ENCODE measurements around the gene TMIE. TPM values are rescaled to one million over a fixed set of nuclear protein-coding genes. Genes with fewer than 3 reads are reported as not detected.

TMIE gene
- total and polyA plus RNA-seq, 2 of the 8 experiments (the other 6 are each of a cell fraction or from before 2014, with no cell fraction given): 0.45 to 0.67 TPM

- Histone ChIP-seq H3K4me1 (replicated peaks in 1 of 4; ENCODE audit: control insufficient read depth in 3 of 4, insufficient read depth in 4 of 4, low read length in 3 of 4) (peaks cover 0 to 9% (median 2%) of the 10 kb centered on the region in 4 experiments; a peak in 4 of 7 replicates), H3K27ac (ENCODE audit: low read depth, low read length) (no peak overlapping the region), H3K79me2 (ENCODE audit: control insufficient read depth in 1 of 2, insufficient read depth in 2 of 2, low read length in 2 of 2) (no peaks in the 10 kb centered on the region), H3K36me3 (ENCODE audit: control insufficient read depth in 2 of 4, insufficient read depth in 4 of 4, low read length in 3 of 4) (no peaks in the 10 kb centered on the region), H3K4ac (replicated peaks; ENCODE audit: insufficient read length, low read depth, low read length) (no peak overlapping the region), H3K4me3 (ENCODE audit: extremely low read depth in 1 of 4, insufficient read depth in 2 of 4, low read depth in 3 of 4, low read length in 4 of 4) (no peak overlapping the region), H3K9ac (replicated peaks in 1 of 4; ENCODE audit: extremely low read depth in 1 of 4, low read depth in 3 of 4, low read length in 3 of 4) (no peak overlapping the region), H2AK5ac (ENCODE audit: low read depth, low read length) (no peak overlapping the region), H3K56ac (replicated peaks; ENCODE audit: insufficient read length, low read depth, low read length) (no peak overlapping the region), H3K23me2 (ENCODE audit: low read depth, low read length) (no peaks in the 10 kb centered on the region; the same call in 1 of the 2 replicates), H3K79me1 (ENCODE audit: low read depth, low read length) (no peaks in the 10 kb centered on the region), H3K9me3 (ENCODE audit: insufficient read depth in 2 of 2, low read depth in 1 of 2, low read length in 1 of 2) (no peaks in the 10 kb centered on the region), H2BK15ac (ENCODE audit: low read length) (no peak overlapping the region), H3K18ac (ENCODE audit: extremely low read depth, low read length) (no peak overlapping the region), H2BK12ac (ENCODE audit: low read depth, low read length) (no peak overlapping the region), H2BK5ac (ENCODE audit: low read depth, low read length) (no peak overlapping the region), H4K91ac (replicated peaks; ENCODE audit: insufficient read length, low read length) (no peak overlapping the region), H3K27me3 (replicated peaks in 1 of 4; ENCODE audit: control insufficient read depth in 3 of 4, extremely low read depth in 1 of 4, insufficient read depth in 3 of 4, low read length in 3 of 4) (peaks cover 2 to 24% (median 20%) of the 10 kb centered on the region in 4 experiments; a peak in 6 of 7 replicates), H4K20me1 (replicated peaks in 1 of 2; ENCODE audit: control insufficient read depth in 1 of 2, insufficient read depth in 2 of 2, low read length in 2 of 2) (peaks cover 2% of the 10 kb centered on the region in 2 experiments), H2BK20ac (ENCODE audit: low read length) (no peak overlapping the region), H4K5ac (ENCODE audit: insufficient read length, low read depth, low read length) (no peak overlapping the region), H4K8ac (ENCODE audit: extremely low read depth, insufficient read depth, low read length) (no peak overlapping the region), H2AFZ (ENCODE audit: low read length) (no peak overlapping the region), H3K14ac (ENCODE audit: insufficient read length) (no peak overlapping the region), H3K23ac (ENCODE audit: insufficient read length) (no peak overlapping the region), H3K4me2 (ENCODE audit: insufficient read depth in 1 of 2, low read depth in 2 of 2, low read length in 2 of 2) (no peak overlapping the region; a peak in 1 of 4 replicates), H2BK120ac (replicated peaks; ENCODE audit: low read depth, low read length) (no peak overlapping the region)
- ChIA-PET CTCF (ENCODE audit: partially characterized antibody) (interaction anchor here (0.7 to 3.0 kb wide), 23 partner anchors 8 to 237 kb away, joined by 3 to 17 read pairs (median 4); partner anchors contain the start of genes LTF and PRSS50), POLR2A (ENCODE audit: partially characterized antibody) (interaction anchor here (0.9 to 1.5 kb wide), 3 partner anchors 9 to 210 kb away, joined by 3 to 4 read pairs (median 3); partner anchors contain the start of gene ALS2CL)
- 93% methylated on average over 4 of the region's 4 CpGs; no CpG with 5 or more reads in 1 of the 2 experiments for WGBS, 2 experiments (ENCODE audit: extremely low coverage in 1 of 2, insufficient coverage in 1 of 2, insufficient read length in 1 of 2, insufficient replicate concordance in 2 of 2, low coverage in 1 of 2, low lambda C conversion rate in 2 of 2, missing lambda C conversion rate in 1 of 2)
- FAIRE-seq: no peak
- DNase-seq (ENCODE audit: low read depth in 1 of 2, low spot score in 2 of 2): no peak
- TF ChIP-seq, protein P1, sequence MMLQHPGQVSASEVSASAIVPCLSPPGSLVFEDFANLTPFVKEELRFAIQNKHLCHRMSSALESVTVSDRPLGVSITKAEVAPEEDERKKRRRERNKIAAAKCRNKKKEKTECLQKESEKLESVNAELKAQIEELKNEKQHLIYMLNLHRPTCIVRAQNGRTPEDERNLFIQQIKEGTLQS (IDR thresholded peaks at IDR 0.05; ENCODE audit: insufficient read depth, low read depth, low read length): no peak
- TF ChIP-seq ASH2L (IDR thresholded peaks at IDR 0.05; ENCODE audit: low read length) (no peak), YY1 (IDR thresholded peaks at IDR 0.05; ENCODE audit: low read depth, low read length) (no peak), SIRT6 (IDR thresholded peaks at IDR 0.05; ENCODE audit: low read length) (no peak)
Measured at GRCh38 chr3:46702246-46703012, 1.2 kb downstream of the TMIE start.
